GM12878 (cell line): ENCODE results near the gene TMEM132C. TPM values are rescaled to one million over a fixed set of nuclear protein-coding genes. Genes with fewer than 3 reads are reported as not detected.

Experiments
- BHLHE40 ChIP-seq, 2 experiments: fragments of 450-650 bp in 1 of 2; IDR thresholded peaks; 2 replicates each; pipeline ENCODE4 v1.6.1; 2011 to 2017; ENCODE audit warnings: low read depth in 2 of 2, borderline replicate concordance in 1 of 2, improper control_type of control experiment in 1 of 2, low read length in 1 of 2, mild to moderate bottlenecking in 1 of 2
- BMI1 ChIP-seq: fragments of 450-650 bp; IDR thresholded peaks from 2 replicates; pipeline ENCODE4 v1.6.1; 2016; ENCODE audit warnings: mild to moderate bottlenecking, moderate library complexity, borderline replicate concordance
- CREB1 ChIP-seq: IDR thresholded peaks from 2 replicates; pipeline ENCODE4 v1.6.1; 2012; ENCODE audit warnings: low read depth, mild to moderate bottlenecking, inconsistent platforms
- E2F4 ChIP-seq: IDR thresholded peaks from 2 replicates; pipeline ENCODE4 v1.6.1; 2012; ENCODE audit warnings: low read depth, low read length, improper control_type of control experiment
- EP300 ChIP-seq, 2 experiments: fragments of 150-350 bp in 1 of 2; IDR thresholded peaks; 2 replicates each; pipeline ENCODE4 v1.6.1; 2011 to 2012; ENCODE audit warnings: low read depth in 2 of 2, low read length in 2 of 2, borderline replicate concordance in 1 of 2, improper control_type of control experiment in 1 of 2, inconsistent platforms in 1 of 2; ENCODE audit not compliant: control insufficient read depth in 1 of 2
- ETV6 ChIP-seq, 2 experiments: fragments of 450-650 bp in 1 of 2; IDR thresholded peaks in 1 of 2; conservative IDR thresholded peaks in 1 of 2; 2 replicates each; pipeline ENCODE4 v1.6.1; 2014; ENCODE audit warnings: antibody characterized with exemption in 1 of 2, borderline replicate concordance in 1 of 2, low read depth in 1 of 2, mild to moderate bottlenecking in 1 of 2, moderate library complexity in 1 of 2
- GABPA ChIP-seq: IDR thresholded peaks from 2 replicates; pipeline ENCODE4 v1.6.1; 2014; ENCODE audit warnings: antibody characterized with exemption, low read depth, mild to moderate bottlenecking, inconsistent platforms
- HDAC2 ChIP-seq: fragments of 200-600 bp; sonication (generic); IDR thresholded peaks from 2 replicates; pipeline ENCODE4 v1.6.1; 2017
- JUNB ChIP-seq: IDR thresholded peaks from 2 replicates; pipeline ENCODE4 v1.6.1; 2016; ENCODE audit warnings: antibody characterized with exemption, mild to moderate bottlenecking
- KLF5 ChIP-seq: fragments of 450-650 bp; IDR thresholded peaks from 2 replicates; pipeline ENCODE4 v1.6.1; 2014; ENCODE audit warnings: mild to moderate bottlenecking; ENCODE audit not compliant: partially characterized antibody
- MYC ChIP-seq: IDR thresholded peaks from 2 replicates; pipeline ENCODE4 v1.6.1; 2011; ENCODE audit warnings: mild to moderate bottlenecking, low read length, moderate library complexity, inconsistent platforms; ENCODE audit not compliant: insufficient read depth, insufficient replicate concordance, insufficient read length, severe bottlenecking
- NKRF ChIP-seq: fragments of 450-650 bp; conservative IDR thresholded peaks from 2 replicates; pipeline ENCODE4 v1.6.1; 2017; ENCODE audit warnings: mild to moderate bottlenecking, moderate library complexity
- RELB ChIP-seq: fragments of 450-650 bp; IDR thresholded peaks from 2 replicates; pipeline ENCODE4 v1.6.1; 2017; ENCODE audit warnings: low read depth, mild to moderate bottlenecking, moderate library complexity
- SIN3A ChIP-seq: IDR thresholded peaks from 2 replicates; pipeline ENCODE4 v1.6.1; 2012; ENCODE audit warnings: low read depth, low read length, improper control_type of control experiment
- SMARCA5 ChIP-seq: fragments of 450-650 bp; IDR thresholded peaks from 2 replicates; pipeline ENCODE4 v1.6.1; 2017; ENCODE audit warnings: mild to moderate bottlenecking
- SUPT20H ChIP-seq: IDR thresholded peaks from 2 replicates; pipeline ENCODE4 v1.6.1; 2011; ENCODE audit warnings: low read depth, mild to moderate bottlenecking, low read length, moderate library complexity, borderline replicate concordance; ENCODE audit not compliant: control insufficient read depth
- TAF1 ChIP-seq: IDR thresholded peaks from 2 replicates; pipeline ENCODE4 v1.6.1; 2011; ENCODE audit warnings: mild to moderate bottlenecking, low read depth, low read length, borderline replicate concordance
- ZNF622 ChIP-seq: fragments of 450-650 bp; IDR thresholded peaks from 2 replicates; pipeline ENCODE4 v1.6.1; 2017; ENCODE audit warnings: mild to moderate bottlenecking, inconsistent platforms
- polyA plus RNA-seq, 11 experiments: library from polyadenylated mRNA; depleted of rRNA in 4 of 11; unstranded in 6 of 11; stranded (reverse) in 5 of 11; fragments of >200 nt; fragmentation: Nextera tagmentation in 4 of 11; fragmentation: Illumina TruSeq in 1 of 11; extraction: Ambion mirVana in 4 of 11; extraction: Trizol in 1 of 11; gene quantifications; 1 replicate in 1 of 11; 2 replicates in 10 of 11; pipeline versions ENCODE4 v1.2.1 to v1.2.3, GENCODE V29; 2011 to 2016; ENCODE audit warnings: inconsistent platforms in 2 of 11, missing spikeins in 2 of 11, low read depth in 1 of 11
- total RNA-seq, 4 experiments: library from RNA; depleted of rRNA in 3 of 4; stranded (reverse); fragments of >200 nt in 3 of 4; fragmentation: Illumina TruSeq in 1 of 4; extraction: Trizol in 1 of 4; gene quantifications; 2 replicates each; pipeline versions ENCODE4 v1.2.1 to v1.2.3, GENCODE V29; 2013 to 2021
- TF ChIP-seq, protein P1 (sequence below): fragments of 450-650 bp; IDR thresholded peaks from 2 replicates; pipeline ENCODE4 v1.6.1; 2018; ENCODE audit warnings: borderline replicate concordance, mild to moderate bottlenecking; ENCODE audit not compliant: partially characterized antibody
- TF ChIP-seq, protein P2 (sequence below): IDR thresholded peaks from 2 replicates; pipeline ENCODE4 v1.6.1; 2011; ENCODE audit warnings: low read depth, mild to moderate bottlenecking, low read length, moderate library complexity, borderline replicate concordance; ENCODE audit errors: extremely low read depth

Gene TMEM132C
- total and polyA plus RNA-seq, 10 of the 15 experiments (the other 5 are each of a cell fraction or from before 2014, with no cell fraction given): not detected

GRCh38 chr12:128570191-128571065 is 303.5 kb downstream of the TMEM132C start (continued):
- TF ChIP-seq ETV6 (conservative IDR thresholded peaks at IDR 0.05 in 1 of 2, IDR thresholded peaks at IDR 0.05 in 1 of 2; ENCODE audit: borderline replicate concordance in 1 of 2, low read depth in 1 of 2) (no peak), JUNB (peak; percentile 38; the same call in 1 of the 2 replicates), GABPA (no peak), RELB (no peak), NKRF (no peak), E2F4 (no peak), EP300 (IDR thresholded peaks at IDR 0.05; ENCODE audit: borderline replicate concordance in 1 of 2, control insufficient read depth in 1 of 2, low read depth in 2 of 2, low read length in 2 of 2) (no peak), SMARCA5 (no peak), KLF5 (no peak), BHLHE40 (IDR thresholded peaks at IDR 0.05; ENCODE audit: borderline replicate concordance in 1 of 2, low read depth in 2 of 2, low read length in 1 of 2) (peak; percentile 86 to 87), TAF1 (no peak), SIN3A (no peak), BMI1 (no peak), SUPT20H (no peak), CREB1 (peak; percentile 60; the same call in 1 of the 2 replicates), ZNF622 (no peak), MYC (no peak), HDAC2 (no peak)
- TF ChIP-seq, protein P1, sequence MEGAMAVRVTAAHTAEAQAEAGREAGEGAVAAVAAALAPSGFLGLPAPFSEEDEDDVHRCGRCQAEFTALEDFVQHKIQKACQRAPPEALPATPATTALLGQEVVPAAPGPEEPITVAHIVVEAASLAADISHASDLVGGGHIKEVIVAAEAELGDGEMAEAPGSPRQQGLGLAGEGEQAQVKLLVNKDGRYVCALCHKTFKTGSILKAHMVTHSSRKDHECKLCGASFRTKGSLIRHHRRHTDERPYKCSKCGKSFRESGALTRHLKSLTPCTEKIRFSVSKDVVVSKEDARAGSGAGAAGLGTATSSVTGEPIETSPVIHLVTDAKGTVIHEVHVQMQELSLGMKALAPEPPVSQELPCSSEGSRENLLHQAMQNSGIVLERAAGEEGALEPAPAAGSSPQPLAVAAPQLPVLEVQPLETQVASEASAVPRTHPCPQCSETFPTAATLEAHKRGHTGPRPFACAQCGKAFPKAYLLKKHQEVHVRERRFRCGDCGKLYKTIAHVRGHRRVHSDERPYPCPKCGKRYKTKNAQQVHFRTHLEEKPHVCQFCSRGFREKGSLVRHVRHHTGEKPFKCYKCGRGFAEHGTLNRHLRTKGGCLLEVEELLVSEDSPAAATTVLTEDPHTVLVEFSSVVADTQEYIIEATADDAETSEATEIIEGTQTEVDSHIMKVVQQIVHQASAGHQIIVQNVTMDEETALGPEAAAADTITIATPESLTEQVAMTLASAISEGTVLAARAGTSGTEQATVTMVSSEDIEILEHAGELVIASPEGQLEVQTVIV: no peak
- TF ChIP-seq, protein P2, sequence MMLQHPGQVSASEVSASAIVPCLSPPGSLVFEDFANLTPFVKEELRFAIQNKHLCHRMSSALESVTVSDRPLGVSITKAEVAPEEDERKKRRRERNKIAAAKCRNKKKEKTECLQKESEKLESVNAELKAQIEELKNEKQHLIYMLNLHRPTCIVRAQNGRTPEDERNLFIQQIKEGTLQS: no peak
